ENCODE results near the gene ERC2. TPM values are rescaled to one million over a fixed set of nuclear protein-coding genes. Genes with fewer than 3 reads are reported as not detected.

The ERC2 gene
- total RNA-seq, 3 donors from 2014 or later: 0.64 to 7.3 (median 1.3) TPM

DNA sequence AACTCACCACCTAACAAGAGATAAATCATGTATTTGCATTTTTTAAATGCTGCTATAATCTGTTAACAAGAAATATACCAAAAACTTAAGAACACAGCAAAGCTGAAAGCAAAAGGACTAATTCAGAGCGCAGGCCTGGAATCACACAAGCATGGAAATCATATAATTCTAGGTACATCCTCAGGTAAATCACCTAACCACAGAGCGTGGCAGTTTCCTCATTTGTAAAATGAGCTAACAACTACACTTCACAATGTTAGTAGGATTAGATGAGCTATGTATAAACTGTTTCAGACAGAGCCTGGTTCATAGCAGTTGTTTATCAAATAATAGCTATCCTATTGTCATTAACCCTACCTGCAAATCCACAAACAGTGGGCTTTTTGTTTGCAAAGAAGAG, 146.4 kb downstream of the ERC2 start:
- TF ChIP-seq POLR2A (IDR thresholded peaks at IDR 0.05): no peak
- no peak for TF ChIP-seq POLR2AphosphoS5 (IDR thresholded peaks at IDR 0.05)
- TF ChIP-seq, protein P1, sequence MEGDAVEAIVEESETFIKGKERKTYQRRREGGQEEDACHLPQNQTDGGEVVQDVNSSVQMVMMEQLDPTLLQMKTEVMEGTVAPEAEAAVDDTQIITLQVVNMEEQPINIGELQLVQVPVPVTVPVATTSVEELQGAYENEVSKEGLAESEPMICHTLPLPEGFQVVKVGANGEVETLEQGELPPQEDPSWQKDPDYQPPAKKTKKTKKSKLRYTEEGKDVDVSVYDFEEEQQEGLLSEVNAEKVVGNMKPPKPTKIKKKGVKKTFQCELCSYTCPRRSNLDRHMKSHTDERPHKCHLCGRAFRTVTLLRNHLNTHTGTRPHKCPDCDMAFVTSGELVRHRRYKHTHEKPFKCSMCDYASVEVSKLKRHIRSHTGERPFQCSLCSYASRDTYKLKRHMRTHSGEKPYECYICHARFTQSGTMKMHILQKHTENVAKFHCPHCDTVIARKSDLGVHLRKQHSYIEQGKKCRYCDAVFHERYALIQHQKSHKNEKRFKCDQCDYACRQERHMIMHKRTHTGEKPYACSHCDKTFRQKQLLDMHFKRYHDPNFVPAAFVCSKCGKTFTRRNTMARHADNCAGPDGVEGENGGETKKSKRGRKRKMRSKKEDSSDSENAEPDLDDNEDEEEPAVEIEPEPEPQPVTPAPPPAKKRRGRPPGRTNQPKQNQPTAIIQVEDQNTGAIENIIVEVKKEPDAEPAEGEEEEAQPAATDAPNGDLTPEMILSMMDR (IDR thresholded peaks at IDR 0.05): no peak
- Histone ChIP-seq H3K27me3 (no peaks in the 10 kb centered on the region), H3K9me3 (no peaks in the 10 kb centered on the region), H3K27ac (no peak overlapping the region), H3K4me3 (no peak overlapping the region), H3K4me1 (no peaks in the 10 kb centered on the region), H3K36me3 (no peaks in the 10 kb centered on the region)
- intact Hi-C loops (cut with DNase I; ENCODE audit: low total_unique reads): no loop called here
- DNase-seq (ENCODE audit: low spot score in 2 of 2): no peak

DNA sequence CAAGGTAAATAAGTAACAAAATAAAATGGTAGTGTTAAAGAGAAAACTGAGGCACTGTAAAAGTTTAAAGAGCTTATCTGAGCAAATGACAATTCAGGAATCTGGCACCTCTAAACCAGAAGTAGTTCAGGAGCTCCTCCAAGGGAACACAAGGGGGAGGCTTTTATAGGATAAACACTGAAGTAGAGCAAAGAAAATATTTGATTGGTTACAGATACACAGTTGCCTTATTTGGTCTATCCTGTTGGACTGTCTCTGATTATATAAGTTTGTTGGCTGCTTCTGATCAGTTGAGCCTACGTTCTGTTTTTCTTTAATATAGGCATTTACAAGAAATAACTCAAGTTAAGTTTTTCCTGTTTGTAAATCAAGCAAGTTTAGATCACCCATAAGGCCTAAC, 146.9 kb downstream of the ERC2 start:
- H3K27me3 ChIP-seq: no peaks in the 10 kb centered on the region
- TF ChIP-seq POLR2A (IDR thresholded peaks at IDR 0.05): no peak
- TF ChIP-seq, protein P1 (IDR thresholded peaks at IDR 0.05): no peak
- TF ChIP-seq POLR2AphosphoS5 (IDR thresholded peaks at IDR 0.05): no peak
- intact Hi-C loops (cut with DNase I; ENCODE audit: low total_unique reads): no loop called here
- no peaks in the 10 kb centered on the region for H3K4me1 ChIP-seq
- no peak for DNase-seq (ENCODE audit: low spot score in 2 of 2)
- no peaks in the 10 kb centered on the region for H3K9me3 ChIP-seq
- no peak overlapping the region for H3K4me3 ChIP-seq
- no peaks in the 10 kb centered on the region for H3K36me3 ChIP-seq
- H3K27ac ChIP-seq: no peak overlapping the region

DNA sequence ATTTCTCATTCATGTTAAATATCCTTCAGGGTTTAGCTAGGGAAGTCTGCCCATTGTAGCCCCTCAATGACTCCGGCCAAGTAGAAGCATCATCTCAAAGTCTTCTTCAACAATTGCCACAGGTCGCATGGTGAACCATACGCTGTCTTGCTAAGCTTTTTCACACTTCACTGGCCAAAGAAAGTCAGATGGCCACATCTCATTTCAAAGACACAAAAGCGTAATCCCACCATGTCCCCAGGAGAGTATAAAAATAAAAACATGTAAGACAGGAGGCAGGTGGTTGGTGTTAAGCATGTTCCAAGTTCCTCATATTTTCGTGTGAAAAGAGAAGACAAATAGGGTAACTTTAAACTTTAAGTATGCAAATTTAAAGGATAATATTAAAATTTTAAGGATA, 147.4 kb downstream of the ERC2 start:
- intact Hi-C loops (cut with DNase I; ENCODE audit: low total_unique reads): no loop called here
- H3K9me3 ChIP-seq: no peaks in the 10 kb centered on the region
- H3K27ac ChIP-seq: no peak overlapping the region
- no peaks in the 10 kb centered on the region for H3K4me1 ChIP-seq
- DNase-seq (ENCODE audit: low spot score in 2 of 2): no peak
- TF ChIP-seq POLR2A (IDR thresholded peaks at IDR 0.05) (no peak), POLR2AphosphoS5 (IDR thresholded peaks at IDR 0.05) (no peak)
- TF ChIP-seq, protein P1 (IDR thresholded peaks at IDR 0.05): no peak
- H3K36me3 ChIP-seq: no peaks in the 10 kb centered on the region
- no peak overlapping the region for H3K4me3 ChIP-seq
- no peaks in the 10 kb centered on the region for H3K27me3 ChIP-seq

DNA sequence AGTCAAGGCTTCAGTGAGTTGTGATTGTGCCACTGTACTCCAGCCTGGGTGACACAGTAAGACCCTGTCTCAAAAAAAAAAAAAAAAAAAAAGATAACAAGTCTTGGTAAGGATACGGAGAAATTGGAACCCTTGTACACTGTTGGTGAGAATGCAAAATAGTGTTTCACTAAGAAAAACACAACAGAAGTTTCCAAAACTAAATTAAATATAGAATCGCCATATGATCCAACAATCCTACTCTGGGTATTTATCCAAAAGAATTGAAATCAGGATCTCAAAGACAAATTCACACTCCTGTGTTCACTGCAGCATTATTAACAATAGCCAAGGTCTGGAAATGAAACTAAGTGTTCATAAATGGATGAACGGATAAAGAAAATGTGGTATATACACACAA, 149.4 kb downstream of the ERC2 start:
- H3K36me3 ChIP-seq: no peaks in the 10 kb centered on the region
- H3K4me3 ChIP-seq: no peak overlapping the region
- no peaks in the 10 kb centered on the region for H3K9me3 ChIP-seq
- intact Hi-C loops (cut with DNase I; ENCODE audit: low total_unique reads): no loop called here
- TF ChIP-seq POLR2A (IDR thresholded peaks at IDR 0.05) (no peak), POLR2AphosphoS5 (IDR thresholded peaks at IDR 0.05) (no peak)
- TF ChIP-seq, protein P1 (IDR thresholded peaks at IDR 0.05): no peak
- H3K27ac ChIP-seq: no peak overlapping the region
- no peaks in the 10 kb centered on the region for H3K4me1 ChIP-seq
- no peaks in the 10 kb centered on the region for H3K27me3 ChIP-seq
- no peak for DNase-seq (ENCODE audit: low spot score in 2 of 2)

DNA sequence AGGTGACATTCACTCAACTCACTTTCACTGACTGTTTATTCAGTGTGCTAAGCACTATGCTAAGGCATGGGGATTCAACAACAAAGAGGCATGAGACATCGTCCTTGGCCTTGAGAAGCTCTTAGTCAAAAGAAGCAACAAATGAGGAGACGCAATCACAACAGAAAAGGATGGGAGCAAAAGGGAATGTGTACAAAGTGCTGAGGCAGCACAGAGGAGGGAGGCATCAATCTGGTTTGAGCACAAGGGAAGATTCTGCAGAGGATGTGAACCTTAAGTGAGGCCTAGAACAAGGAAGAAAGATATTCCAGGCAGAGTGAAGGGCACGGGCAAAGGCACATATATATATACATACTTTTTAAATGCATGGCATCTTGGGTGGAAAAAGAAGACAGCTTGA, 151.3 kb downstream of the ERC2 start:
- intact Hi-C loops (cut with DNase I; ENCODE audit: low total_unique reads): loop anchor here (2.0 kb wide), 1 partner anchor 52 kb away; no protein-coding TSS in a partner anchor
- Histone ChIP-seq H3K36me3 (no peaks in the 10 kb centered on the region), H3K4me3 (no peak overlapping the region), H3K27ac (no peak overlapping the region), H3K9me3 (no peaks in the 10 kb centered on the region), H3K27me3 (no peaks in the 10 kb centered on the region), H3K4me1 (no peaks in the 10 kb centered on the region)
- DNase-seq (ENCODE audit: low spot score in 2 of 2): no peak
- TF ChIP-seq, protein P1 (IDR thresholded peaks at IDR 0.05): no peak
- TF ChIP-seq POLR2AphosphoS5 (IDR thresholded peaks at IDR 0.05): no peak

Measured in breast epithelium (tissue), 4 donors.